ENCODE results near the gene SRGAP2C.
"Not testable (repeated sequence)": the region's sequence is repeated elsewhere in the genome, so short reads cannot be mapped to it uniquely, and the experiment has no call there.

Gene SRGAP2C

GRCh38 chr1:121283587-121284180 is 98.9 kb downstream of the SRGAP2C start:
- not testable (repeated sequence) for DNase-seq

GRCh38 chr1:121292590-121292989 is 107.8 kb downstream of the SRGAP2C start:
- DNase-seq = not testable (repeated sequence)

GRCh38 chr1:121293263-121294204 is 108.8 kb downstream of the SRGAP2C start:
- not testable (repeated sequence) for DNase-seq

- DNase-seq = not testable (repeated sequence)
These were observed 109.4 kb downstream of the SRGAP2C start for GRCh38 chr1:121294205-121294570.

GRCh38 chr1:121296563-121296962 is 111.8 kb downstream of the SRGAP2C start:
- DNase-seq = not testable (repeated sequence)

- not testable (repeated sequence) for DNase-seq
These were observed 113.8 kb downstream of the SRGAP2C start for GRCh38 chr1:121298529-121298928.

- not testable (repeated sequence) for DNase-seq
These were observed 114.9 kb downstream of the SRGAP2C start for GRCh38 chr1:121299514-121300149.

GRCh38 chr1:121301876-121302275 is 117.1 kb downstream of the SRGAP2C start:
- DNase-seq = not testable (repeated sequence)

- DNase-seq = not testable (repeated sequence)
These were observed 123.0 kb downstream of the SRGAP2C start for GRCh38 chr1:121307759-121308158.

- not testable (repeated sequence) for DNase-seq
These were observed 130.7 kb downstream of the SRGAP2C start for GRCh38 chr1:121315509-121315908.

- not testable (repeated sequence) for DNase-seq
These were observed 131.3 kb downstream of the SRGAP2C start for GRCh38 chr1:121316081-121316480.

GRCh38 chr1:121317491-121318468 is 133.0 kb downstream of the SRGAP2C start:
- not testable (repeated sequence) for DNase-seq

GRCh38 chr1:121318687-121319086 is 133.9 kb downstream of the SRGAP2C start:
- not testable (repeated sequence) for DNase-seq

- not testable (repeated sequence) for DNase-seq
These were observed 136.9 kb downstream of the SRGAP2C start for GRCh38 chr1:121321660-121322059.

GRCh38 chr1:121324726-121325125 is 140.0 kb downstream of the SRGAP2C start:
- DNase-seq = not testable (repeated sequence)

- not testable (repeated sequence) for DNase-seq
These were observed 147.4 kb downstream of the SRGAP2C start for GRCh38 chr1:121332141-121332540.

- not testable (repeated sequence) for DNase-seq
These were observed 148.1 kb downstream of the SRGAP2C start for GRCh38 chr1:121332599-121333562.

- not testable (repeated sequence) for DNase-seq
These were observed 153.2 kb downstream of the SRGAP2C start for GRCh38 chr1:121337958-121338357.

- DNase-seq = not testable (repeated sequence)
These were observed 154.8 kb downstream of the SRGAP2C start for GRCh38 chr1:121339611-121340010.

- not testable (repeated sequence) for DNase-seq
These were observed 158.6 kb downstream of the SRGAP2C start for GRCh38 chr1:121343311-121343906.

Data from effector CD4-positive, alpha-beta T cell (primary cell).